Femur (tissue), 1 donor: ENCODE results near the gene PRR5.
A peak's percentile ranks its signal among the peaks of the same experiment; 100 is the strongest.
"Not testable (repeated sequence)": the region's sequence is repeated elsewhere in the genome, so short reads cannot be mapped to it uniquely, and the experiment has no call there.

Experiments
- DNase-seq: peaks from one replicate; pipeline ENCODE4 v3.0.0-alpha.2; 2017

Gene PRR5

DNA sequence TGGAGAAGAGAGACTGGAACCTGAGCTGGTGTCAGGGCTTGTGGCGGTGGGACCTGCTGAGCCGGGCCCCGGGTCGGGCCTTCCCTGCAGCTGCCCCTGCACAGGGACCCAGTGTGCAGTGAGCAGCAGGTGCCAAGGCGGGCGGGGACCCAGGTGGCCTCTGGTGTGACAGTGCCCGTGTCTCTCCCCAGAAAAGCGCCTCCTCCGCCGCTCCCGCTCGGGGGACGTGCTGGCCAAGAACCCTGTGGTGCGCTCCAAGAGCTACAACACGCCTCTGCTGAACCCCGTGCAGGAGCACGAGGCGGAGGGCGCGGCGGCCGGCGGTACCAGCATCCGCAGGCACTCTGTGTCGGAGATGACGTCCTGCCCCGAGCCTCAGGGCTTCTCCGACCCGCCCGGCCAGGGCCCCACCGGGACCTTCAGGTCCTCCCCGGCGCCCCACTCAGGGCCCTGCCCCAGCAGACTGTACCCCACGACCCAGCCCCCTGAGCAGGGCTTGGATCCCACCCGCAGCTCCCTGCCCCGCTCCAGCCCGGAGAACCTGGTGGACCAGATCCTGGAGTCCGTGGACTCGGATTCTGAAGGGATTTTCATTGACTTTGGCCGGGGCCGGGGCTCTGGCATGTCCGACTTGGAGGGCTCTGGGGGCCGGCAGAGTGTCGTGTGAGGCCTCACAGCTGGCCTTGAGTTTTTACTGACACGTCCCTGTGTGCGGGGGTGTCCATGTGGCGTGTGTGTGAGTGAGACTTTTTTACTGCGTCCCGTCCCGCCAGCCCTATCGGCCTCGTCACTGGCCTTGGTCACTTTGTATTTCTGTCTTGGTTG is 34.8 kb downstream of the PRR5 start:
- no peak for DNase-seq

DNA sequence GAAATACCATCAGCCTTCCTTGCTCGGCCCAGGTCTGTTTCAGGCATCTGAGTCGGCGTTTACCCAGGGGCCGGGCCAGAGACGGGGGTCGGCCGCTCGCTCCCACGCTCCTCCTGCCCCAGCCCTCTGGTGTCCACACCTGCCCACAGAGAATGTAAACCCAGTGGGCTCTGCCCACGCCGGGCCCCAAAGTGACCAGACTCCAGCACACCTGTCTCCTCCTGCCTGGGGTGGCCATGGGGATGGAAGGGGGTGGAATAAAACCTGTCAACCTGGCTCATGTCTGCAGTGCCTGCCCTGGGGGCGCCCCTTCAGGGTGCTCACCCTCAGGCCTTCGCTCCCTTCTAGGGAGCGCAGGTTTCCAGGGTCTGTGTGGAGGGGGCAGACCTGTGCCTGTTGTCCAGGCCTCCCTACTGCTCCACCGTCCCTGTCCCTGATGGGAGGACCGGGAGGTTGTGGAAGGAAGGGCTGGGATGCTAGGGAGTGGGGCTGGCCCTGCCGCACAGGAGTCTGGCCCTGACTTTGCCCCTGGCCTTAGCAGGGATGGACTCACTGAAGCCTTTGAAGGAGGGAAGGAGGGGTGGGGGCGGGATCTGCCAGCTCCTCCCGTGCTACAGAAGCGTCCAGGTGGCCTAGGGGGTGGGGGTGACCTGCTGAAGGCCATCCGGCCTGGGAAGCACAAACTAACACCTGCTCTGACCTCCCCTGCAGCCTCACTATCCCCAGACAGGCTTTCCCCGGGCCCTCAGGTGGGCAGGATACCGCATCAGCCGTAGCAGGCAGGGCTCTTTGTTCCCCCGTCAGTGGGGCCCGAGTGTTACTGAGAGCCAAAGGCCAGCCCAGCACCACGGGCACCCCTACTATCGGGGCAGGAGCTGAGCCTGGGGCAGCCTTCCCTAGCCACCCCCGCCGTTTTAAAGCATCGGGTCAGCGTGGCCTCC is 35.7 kb downstream of the PRR5 start:
- DNase-seq = no peak

DNA sequence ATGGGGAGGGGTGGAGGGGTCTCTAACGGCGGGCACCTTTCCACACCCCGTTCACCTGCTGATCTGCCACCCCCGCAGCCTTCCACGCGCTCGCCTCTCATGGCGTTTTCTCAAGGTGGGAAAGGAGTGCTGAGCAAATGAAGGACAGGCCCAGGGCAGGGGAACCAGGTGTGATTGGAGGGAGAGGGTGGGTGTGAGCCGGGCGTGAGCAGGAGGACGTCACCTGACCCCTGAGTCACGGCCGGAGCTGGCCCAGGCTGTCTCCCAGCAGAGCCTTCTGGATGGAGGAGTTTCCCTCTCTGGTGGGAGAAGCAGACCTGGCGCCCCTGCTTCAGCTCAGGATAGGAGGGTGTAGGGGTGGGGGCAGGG is 36.3 kb downstream of the PRR5 start:
- no peak for DNase-seq

DNA sequence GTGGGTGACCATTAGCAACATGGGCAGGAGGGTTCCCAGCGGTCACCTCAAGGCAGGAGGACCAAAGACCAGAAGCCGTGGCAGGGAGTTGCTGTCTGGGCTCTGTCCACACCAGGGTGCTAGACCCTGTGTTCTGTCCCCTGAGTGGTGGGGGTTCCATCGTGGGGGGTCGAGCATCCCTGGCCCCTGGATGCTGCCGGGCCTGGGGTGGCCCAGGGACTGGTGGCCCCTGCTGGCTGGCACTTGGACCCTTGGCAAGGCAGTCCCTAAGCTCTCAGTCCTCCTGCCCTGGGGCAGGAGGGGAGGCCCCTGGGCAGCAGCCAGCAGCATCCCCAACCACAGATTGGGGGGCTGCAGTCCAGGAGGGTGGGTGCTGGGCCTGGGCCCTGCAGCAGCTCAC is 37.0 kb downstream of the PRR5 start:
- DNase-seq = no peak

DNA sequence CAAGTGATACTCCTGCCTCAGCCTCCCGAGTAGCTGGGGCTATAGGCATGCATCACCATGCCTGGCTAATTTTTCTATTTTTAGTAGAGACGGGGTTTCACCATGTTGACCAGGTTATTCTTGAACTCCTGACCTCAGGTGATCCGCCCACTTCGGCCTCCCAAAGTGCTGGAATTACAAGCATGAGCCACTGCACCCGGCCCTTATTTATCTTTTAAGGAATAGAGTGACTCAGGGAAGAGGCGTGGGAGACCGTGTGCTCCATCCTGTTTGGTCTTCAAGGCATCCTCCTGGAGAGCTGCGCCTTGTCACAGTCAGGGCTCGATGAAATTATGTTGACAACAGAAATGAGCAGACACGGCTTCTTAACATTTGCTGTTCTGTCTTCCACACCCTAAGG is 37.7 kb downstream of the PRR5 start:
- not testable (repeated sequence) for DNase-seq

DNA sequence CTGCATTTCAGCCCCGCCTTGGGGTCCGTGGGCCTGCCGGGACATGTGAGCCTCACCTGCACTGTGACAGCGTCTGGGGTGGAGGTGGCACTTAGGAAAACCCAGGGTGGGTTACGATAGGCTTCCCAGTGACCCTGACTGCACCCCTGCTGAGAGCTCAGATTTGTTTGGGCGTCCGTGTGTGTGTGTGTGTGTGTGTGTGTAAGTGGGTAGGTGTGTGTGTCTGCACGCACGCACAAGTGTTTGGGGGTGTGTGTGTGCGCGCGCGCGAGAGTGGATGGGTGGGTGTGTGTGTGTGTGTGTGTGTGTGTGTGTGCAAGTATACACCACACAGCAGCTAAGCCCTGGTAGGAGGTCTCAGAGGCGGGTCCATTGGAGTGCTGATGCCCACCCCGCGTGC is 38.3 kb downstream of the PRR5 start:
- DNase-seq = no peak

DNA sequence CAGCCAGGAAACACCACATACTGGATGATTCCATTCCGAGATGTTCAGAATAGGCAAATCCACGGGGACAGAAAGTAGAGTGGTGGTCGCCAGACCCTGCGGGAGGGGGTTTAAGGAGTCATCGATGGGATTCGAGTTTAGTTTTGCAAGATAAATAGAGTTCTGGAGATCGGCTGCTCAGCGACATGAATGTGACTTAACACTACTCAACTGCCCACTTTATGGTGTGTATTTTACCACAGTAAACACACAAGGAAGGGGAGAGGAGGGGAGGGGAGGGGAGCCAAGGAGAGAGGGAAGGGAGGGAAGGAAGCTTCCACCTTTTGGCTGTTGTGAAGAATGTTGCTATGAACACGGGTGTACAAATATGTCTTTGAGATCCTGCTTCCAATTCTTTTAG is 39.9 kb downstream of the PRR5 start:
- no peak for DNase-seq

DNA sequence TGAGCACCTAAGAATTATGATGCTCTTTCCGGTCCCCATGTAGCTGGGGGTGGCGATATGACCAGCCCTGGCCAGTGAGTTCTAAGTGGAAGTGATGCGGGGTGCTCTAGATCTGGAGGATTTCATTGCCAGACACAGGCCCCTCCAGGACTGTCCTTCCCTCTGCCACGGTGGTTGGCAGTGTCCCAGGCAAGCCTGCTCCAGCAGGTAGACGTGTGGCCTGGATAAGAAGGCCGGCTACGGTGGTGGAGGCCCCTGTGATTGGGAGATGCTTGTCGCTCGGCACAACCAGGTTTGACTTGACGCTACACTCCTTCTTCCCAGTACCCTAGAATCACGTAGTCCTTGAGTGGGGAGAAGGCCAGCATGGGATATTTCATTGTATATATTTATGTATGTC is 41.2 kb downstream of the PRR5 start:
- no peak for DNase-seq

DNA sequence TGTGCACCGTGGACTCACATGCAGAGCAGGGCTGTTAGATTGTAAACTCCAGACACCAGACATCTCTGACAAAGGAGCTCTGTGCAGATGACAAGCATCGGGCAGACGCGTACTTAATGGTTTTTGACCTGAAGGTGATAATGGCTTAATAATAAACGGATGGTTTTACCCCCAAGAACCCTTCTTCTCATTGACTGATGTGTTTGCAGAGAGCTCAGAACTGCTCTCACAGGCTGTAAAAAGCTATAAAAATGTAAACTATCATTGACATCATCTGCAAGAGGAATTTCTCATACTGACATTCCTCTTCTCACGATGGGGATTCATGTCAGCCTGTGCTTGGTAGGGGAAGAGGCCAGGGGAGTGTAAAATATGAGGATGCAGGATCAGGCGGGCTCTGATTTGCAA is 41.8 kb downstream of the PRR5 start:
- no peak for DNase-seq

DNA sequence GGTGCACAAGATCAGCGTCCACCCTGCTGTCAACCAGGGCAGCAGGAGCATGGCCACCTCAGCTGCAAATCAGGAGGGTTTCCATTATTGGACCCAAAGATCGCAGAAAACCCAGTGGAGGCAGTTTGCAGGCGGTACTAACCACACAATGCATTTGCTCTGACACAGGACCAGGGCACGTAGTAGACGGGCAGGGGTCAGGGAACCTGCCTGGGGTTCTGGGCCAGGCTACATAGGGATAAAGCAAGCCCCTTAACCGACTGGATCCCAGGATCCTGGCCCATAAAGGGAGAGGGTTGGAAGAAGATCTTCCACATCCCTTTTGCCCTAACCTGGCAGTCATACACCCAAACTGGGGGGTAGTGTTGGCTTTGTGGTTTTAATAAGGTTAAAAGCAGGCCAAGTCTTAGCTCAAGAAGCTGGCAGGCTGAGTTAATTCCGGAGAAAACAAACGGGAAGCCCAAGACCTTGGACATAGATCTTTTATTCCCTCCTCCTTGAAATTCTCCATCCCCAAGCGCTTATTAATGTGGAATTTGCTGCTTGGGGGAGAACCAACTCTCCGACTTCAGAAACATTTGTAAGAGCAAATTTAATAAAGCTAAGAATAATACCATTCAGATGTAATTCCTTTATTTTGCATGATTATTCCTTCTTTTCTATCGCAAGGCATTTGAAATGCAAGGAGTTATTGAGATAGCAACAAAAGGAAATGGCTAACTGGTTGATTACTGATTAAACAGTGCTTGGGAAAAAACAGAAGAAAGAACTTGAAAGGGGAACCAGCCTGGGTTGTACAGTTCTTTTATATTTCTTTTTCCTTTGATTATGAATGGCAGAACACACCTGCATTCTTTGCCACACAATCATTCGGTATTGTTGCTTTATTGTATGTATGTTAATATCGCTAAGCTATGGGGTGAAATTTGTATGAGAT is 44.1 kb downstream of the PRR5 start:
- no peak for DNase-seq

DNA sequence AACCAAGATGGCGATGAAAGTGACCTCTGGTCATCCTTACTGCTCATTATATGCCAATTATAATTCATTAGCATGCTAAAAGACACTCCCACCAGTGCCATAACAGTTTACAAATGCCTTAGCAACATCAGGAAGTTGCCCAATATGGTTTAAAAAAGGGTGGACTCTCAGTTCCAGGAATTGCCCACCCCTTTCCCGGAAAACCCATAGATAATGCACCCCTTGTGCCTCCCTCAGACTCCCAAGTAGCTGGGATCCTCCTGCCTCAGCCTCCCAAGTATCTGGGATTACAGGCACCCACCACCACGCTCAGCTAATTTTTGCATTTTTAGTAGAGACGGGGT is 45.8 kb downstream of the PRR5 start:
- DNase-seq = not testable (repeated sequence)

DNA sequence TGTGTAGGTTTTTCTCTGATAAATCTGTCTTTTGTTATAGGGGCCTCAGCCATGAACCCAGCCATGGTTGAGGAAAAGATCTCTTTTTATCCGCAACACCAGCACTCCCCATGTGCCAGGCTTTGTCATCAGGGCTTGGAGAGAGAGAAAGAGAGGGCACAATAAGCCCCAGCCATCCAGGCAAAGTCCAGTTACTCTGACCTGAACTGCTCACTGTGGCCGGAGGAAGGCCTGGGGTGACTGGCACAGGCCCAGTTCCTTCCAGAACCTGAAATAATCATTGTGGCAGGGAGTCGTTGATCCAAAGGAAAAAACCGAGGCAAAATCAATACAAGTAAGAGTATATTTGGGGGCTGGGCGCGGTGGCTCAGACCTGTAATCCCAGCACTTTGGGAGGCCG is 46.5 kb downstream of the PRR5 start:
- DNase-seq = no peak

DNA sequence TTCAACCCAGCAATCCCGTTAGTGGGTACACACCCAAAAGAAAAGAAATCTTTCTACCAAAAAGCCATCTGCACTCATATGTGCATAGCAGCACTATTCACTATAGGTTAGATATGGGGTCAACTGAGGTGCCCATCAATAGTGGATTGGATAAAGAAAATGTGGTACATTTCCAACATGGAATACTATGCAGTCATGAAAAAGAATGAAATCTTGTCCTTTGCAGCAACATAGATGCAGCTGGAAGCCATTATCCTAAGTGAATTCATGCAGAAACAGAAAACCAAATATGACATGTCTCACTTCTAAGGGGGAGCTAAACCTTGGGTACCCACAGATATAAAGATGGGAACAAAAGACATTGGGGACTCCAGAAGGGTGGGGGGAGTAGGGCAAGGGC is 48.5 kb downstream of the PRR5 start:
- no peak for DNase-seq

DNA sequence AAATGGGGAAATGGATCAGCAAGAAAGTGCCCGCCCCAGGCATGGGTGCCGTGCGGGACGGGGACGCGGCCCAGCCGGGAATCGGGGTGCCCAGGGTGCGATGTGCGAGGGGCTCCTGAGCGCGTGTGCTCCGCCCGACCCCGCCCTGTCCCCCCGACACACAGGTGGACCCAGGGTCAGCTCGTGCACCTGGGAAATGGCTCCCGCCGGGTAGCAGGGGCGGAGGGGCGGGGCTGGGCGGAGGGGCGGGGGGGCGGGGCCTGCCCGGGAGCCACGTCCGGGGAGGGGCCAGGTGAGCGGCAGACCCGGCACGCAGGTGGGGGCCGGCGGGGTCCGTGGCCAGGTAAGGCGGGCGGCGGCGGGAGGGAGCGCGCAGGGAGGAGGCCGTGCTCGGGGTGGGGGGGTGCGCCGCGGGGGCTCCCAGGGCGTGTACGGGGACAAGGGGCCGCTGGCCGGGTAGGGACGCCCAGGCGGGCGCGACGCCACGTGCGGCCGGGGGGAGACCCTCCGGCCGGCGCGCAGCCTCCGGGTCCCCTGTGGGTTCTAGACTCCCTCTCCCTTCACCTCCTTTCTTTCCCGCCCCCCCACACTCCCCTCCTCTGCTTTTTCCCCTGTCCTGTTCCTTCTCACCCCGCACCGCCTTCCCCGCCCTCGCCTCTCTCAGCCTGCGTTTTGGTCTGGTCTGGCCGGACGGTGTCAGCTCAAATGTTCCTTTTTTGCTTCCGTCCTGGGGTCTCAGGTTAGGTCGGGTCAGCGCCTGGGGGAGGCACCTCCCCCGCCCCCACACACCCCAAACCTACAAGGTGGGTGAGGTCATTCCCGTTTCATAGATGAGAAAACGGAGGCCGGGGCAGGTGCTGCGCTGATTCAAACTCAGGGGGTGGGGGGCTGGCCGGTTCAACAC is 50.5 kb downstream of the PRR5 start, which contains the start of gene ARHGAP8:
ARHGAP8 (plus strand) TSS at position 291 of the 904 bp plus-strand sequence. CDS start 33,953 bp downstream, outside the sequence.
- DNase-seq = no peak

DNA sequence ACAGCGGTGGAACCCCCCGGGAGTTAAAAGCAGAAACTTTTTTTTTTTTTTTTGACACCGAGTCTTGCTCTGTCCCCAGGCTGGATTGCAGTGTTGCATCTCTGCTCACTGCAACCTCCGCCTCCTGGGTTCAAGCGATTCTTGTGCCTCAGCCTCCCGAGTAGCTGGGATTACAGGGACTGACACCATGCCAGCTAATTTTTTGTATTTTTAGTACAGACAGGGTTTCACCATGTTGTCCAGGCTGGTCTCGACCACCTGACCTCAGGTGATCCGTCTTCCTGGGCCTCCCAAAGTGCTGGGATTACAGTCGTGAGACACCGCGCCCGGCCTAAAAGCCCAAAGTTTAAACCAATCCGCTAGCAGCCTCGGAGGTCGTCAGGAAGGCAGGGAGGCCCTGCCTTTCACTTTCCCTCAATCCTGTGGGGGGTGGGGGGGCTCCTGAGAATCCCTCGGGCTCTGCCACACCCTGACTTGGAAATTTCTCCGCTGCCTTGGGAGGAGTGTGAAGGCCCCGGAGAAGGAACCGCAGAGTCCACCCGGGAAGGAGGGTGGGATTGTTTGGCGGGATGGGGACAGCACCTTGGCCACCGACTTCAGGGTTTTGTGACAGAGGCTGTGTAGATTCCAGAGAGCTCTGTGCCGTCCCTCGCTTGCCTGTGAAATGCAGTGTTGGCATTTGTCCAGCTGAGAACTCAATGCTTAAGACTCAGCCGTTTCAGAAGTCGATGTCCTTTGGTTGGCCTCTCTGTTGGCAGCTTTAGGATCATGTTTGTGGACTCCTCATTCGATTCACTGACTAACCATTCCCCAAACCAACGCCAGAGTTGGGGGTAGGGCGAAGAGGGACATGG is 51.4 kb downstream of the PRR5 start:
- DNase-seq = peak; percentile 74

DNA sequence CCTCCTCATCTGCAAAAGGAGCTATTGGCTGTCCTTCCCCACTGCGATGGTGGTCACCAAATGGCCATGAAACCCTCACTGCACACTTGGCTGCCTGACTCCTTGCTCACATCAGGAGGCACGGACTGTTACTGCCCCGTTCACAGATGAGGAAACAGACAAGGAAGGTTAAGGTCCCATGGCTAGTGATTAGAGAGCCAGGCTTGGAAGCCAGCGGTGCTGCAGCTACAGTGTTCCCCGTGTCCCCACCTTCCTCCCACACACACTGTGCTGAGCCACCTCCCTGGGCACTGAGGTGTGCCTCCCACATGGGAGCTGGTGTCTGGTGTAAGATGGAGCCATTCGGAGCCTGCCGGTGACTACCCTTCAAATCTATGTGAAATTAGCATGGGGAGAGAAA is 53.0 kb downstream of the PRR5 start:
- no peak for DNase-seq

DNA sequence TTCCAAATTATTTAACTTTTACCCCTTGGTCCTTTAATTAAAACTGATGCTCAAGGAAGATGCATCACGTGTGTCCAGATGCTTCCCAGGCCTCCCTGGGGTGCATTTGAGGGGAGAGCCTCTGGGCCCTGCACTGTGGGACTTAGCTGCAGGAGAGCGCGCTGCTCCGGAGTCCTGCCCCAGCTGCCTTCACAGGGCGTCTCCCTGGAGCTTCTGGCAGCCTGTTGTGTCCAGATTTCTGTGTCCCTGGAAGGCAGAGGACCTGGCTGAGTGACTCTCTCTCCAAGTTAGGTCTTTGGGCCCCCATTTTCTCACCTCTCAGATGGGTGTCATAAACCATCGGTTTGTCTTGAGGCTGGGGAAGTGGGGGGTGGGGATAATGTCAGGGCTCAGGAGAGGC is 53.4 kb downstream of the PRR5 start:
- DNase-seq = no peak

DNA sequence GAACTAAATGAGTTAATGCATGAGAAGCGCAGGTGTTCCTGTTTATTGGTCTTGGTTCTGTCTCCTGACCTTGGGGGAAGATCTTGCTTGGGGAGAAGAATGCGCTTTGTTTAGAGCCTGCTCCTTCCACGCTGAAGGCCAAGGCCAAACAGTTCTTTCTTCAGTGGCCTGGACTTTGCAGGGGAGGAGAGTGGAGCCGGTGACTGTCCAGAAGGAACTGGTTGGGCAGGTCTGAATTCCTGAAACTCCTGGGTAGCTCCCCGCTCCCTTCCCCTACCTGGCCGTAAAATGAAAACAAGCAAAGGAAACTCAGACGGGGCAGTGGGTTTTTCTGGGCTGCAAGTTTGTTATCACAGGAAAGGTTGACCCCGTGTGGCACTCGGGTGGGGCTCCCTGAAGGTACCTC is 54.0 kb downstream of the PRR5 start:
- no peak for DNase-seq

DNA sequence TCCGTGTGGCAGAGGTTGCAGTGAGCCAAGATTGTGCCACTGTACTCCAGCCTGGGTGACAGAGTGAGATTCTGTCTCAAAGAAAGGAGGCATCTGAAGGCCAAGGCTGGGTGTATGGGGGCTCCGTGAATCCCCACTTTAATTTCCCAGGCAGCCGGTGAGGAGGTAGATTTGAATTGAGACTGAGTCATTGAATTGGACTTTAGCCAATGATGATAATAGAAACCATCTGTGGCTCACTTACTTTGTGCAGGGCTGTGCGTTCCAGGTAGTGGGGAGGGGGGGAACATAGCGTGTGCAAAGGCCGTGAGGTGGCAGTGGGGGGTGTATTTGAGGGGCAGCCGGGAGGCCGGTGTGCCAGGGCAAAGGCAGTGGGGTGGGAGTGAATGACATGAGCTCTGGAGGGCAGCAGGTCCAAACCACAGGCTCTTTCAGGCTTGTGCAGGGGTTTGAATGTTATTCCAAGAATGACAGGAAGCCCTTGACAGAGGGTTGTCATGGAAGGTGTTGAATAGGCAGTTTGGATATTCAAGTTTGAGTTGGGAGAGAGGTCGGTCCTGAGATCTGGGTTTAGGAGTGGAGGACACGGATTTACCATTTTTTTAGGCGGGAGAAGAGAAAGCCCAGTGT is 56.5 kb downstream of the PRR5 start:
- no peak for DNase-seq

DNA sequence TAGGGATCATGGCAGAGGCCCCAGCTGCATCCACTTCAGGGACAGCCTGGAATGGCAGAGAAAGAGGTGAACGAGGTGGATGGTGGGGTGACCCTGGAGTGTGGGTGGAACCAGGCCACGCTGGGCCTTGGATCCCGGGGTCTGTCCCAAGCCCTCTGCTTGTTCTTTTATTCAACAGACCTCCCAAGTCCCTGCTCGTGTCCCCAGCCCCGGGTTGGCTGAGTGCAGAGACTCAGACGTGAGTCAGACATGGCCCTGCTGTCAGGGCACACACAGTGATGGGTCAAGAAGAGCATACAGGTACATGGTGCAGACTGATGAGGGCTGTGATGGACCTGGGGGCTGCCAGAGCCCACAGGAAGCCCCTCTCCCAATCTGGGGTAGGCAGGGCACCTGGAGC is 57.0 kb downstream of the PRR5 start:
- DNase-seq = no peak
